Endothelial cell (in vitro differentiated cells): ENCODE measurements around the gene METRN. TPM values are rescaled to one million over a fixed set of nuclear protein-coding genes. Genes with fewer than 3 reads are reported as not detected.

Experiments
- DNase-seq: peaks from one replicate; pipeline ENCODE4 v3.0.0; 2021; ENCODE audit warnings: low spot score
- H3K27ac Mint-ChIP-seq: one replicate; pipeline ENCODE4 v1.8.0; 2021; ENCODE audit warnings: mixed read lengths, inconsistent platforms; ENCODE audit not compliant: unreplicated experiment
- H3K27me3 Mint-ChIP-seq: one replicate; pipeline ENCODE4 v1.8.0; 2021; ENCODE audit warnings: mild to moderate bottlenecking, moderate library complexity, mixed read lengths, inconsistent platforms; ENCODE audit not compliant: unreplicated experiment
- H3K36me3 Mint-ChIP-seq: one replicate; pipeline ENCODE4 v1.8.0; 2021; ENCODE audit warnings: mild to moderate bottlenecking, low read depth, mixed read lengths, inconsistent platforms; ENCODE audit not compliant: unreplicated experiment
- H3K4me1 Mint-ChIP-seq: one replicate; pipeline ENCODE4 v1.8.0; 2021; ENCODE audit warnings: mild to moderate bottlenecking, mixed read lengths, inconsistent platforms; ENCODE audit not compliant: unreplicated experiment
- H3K4me3 Mint-ChIP-seq: one replicate; pipeline ENCODE4 v1.8.0; 2021; ENCODE audit warnings: mild to moderate bottlenecking, mixed read lengths, inconsistent platforms; ENCODE audit not compliant: unreplicated experiment
- H3K9me3 Mint-ChIP-seq: one replicate; pipeline ENCODE4 v1.8.0; 2021; ENCODE audit warnings: mixed read lengths, inconsistent platforms; ENCODE audit not compliant: unreplicated experiment
- total RNA-seq: library from RNA; stranded (reverse); fragmentation: NEBNext Ultra II Directional; extraction: Animal tissue kit (Norgen Biotek cat#: 25700); gene quantifications from one replicate; pipeline ENCODE4 v1.2.1, GENCODE V29; 2021; ENCODE audit not compliant: unreplicated experiment
- TF ChIP-seq, protein P1 (sequence below): fragments of 200-600 bp; sonication (generic); IDR thresholded peaks from one replicate; pipeline ENCODE4 v1.5.0; 2021; ENCODE audit warnings: antibody characterized with exemption; ENCODE audit not compliant: unreplicated experiment

The METRN gene
- total RNA-seq, 1 donor from 2014 or later, result 11.2 TPM

DNA sequence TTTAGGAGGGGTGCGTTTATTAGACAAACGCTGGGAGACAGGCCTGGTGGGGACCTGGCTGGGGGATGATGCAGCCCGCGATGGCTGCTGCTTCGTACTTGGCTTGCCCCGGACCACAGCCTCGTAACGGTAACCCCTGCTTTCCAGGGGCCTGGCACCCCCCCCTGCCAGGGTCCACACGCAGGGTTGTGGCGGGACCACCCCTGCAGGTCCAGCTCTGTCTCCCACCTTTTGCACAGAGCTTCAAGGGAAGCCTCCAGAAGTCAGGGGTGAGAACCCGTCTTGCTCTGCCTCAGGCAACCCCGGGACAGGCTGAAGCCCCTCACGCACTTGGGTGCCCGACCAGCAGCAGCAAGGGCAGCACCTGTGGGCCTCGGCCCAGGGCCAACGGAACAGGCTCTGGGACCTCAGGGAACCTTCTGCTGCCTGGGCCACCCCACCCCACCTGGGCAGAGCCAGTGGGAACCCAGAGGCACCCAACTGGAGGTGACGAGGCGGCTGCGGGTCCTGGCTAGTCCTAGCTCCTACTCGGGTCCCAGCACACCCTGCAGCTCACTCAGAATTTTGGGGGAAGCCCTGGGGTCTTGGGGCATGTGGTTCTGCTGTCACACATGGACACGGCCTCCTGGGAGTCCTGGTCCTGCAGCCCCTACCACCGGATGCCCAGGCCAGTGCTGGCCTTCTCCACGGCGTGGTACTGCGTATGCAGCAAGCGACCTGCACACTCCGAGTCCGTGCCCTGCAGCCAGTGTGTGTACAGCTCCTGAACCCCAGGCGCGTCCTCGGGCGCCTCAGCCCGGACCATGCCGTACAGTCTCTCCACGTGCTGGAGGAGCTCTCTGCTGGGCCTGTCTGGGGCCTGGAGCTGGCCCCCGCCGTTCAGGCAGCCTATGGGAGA is 15.1 kb downstream of the METRN start:
- Mint-ChIP-seq H3K27ac (no peak overlapping the region), H3K9me3 (no peaks in the 10 kb centered on the region), H3K4me3 (no peak overlapping the region), H3K4me1 (no peaks in the 10 kb centered on the region), H3K27me3 (peaks cover 5% of the 10 kb centered on the region), H3K36me3 (peaks cover 10% of the 10 kb centered on the region)
- TF ChIP-seq, protein P1, sequence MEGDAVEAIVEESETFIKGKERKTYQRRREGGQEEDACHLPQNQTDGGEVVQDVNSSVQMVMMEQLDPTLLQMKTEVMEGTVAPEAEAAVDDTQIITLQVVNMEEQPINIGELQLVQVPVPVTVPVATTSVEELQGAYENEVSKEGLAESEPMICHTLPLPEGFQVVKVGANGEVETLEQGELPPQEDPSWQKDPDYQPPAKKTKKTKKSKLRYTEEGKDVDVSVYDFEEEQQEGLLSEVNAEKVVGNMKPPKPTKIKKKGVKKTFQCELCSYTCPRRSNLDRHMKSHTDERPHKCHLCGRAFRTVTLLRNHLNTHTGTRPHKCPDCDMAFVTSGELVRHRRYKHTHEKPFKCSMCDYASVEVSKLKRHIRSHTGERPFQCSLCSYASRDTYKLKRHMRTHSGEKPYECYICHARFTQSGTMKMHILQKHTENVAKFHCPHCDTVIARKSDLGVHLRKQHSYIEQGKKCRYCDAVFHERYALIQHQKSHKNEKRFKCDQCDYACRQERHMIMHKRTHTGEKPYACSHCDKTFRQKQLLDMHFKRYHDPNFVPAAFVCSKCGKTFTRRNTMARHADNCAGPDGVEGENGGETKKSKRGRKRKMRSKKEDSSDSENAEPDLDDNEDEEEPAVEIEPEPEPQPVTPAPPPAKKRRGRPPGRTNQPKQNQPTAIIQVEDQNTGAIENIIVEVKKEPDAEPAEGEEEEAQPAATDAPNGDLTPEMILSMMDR, result no peak
- no peak for DNase-seq

- H3K4me1 Mint-ChIP-seq, result no peaks in the 10 kb centered on the region
- TF ChIP-seq, protein P1, result no peak
- no peak overlapping the region for H3K27ac Mint-ChIP-seq
- peaks cover 8% of the 10 kb centered on the region for H3K27me3 Mint-ChIP-seq
- peaks cover 16% of the 10 kb centered on the region for H3K36me3 Mint-ChIP-seq
- no peak for DNase-seq
- H3K9me3 Mint-ChIP-seq, result no peaks in the 10 kb centered on the region
- no peak overlapping the region for H3K4me3 Mint-ChIP-seq
These were observed 16.0 kb downstream of the METRN start for GRCh38 chr16:730666-731509.

DNA sequence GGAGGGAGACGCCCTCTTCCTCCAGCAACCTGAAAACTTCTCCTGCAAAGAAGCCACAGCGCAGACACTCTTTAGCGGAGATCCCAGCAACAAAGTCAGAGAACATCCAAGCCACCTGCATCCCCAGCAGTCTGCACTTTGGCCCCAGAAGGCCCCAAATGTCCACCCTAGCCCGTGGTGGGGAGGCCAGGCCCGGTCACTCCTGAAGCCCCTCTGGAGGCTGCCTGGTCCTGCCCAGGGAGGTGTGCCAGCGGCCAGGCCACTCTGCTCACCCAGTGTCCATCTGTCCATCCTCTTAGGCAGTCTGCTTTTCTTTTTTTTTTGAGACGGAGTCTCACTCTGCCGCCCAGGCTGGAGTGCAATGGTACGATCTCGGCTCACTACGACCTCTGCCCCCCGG is 17.4 kb downstream of the METRN start:
- DNase-seq, result no peak
- peaks cover 5% of the 10 kb centered on the region for H3K27me3 Mint-ChIP-seq

DNA sequence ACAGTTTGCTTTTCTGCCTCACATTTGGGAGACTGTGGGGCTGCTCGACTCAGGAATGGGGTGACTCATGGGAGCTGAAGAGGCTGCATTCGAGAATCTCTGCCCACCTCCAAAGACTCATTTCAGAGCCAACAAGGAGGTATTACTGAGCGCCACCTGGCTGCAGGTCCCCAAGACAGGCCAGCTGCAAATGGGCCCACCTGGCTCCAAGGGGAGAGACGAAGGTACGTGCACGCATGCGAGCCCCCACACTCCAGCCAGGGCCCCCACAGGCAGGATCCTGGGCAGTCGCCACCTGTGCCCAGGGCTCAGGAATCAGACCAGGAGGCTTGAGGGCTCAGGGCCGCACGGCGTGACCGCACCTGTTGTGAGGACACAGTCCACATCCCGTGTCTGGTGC is 18.0 kb downstream of the METRN start:
- peaks cover 19% of the 10 kb centered on the region for H3K36me3 Mint-ChIP-seq
- no peak for DNase-seq
- peaks cover 8% of the 10 kb centered on the region for H3K27me3 Mint-ChIP-seq
- peaks cover 12% of the 10 kb centered on the region for H3K4me1 Mint-ChIP-seq
- TF ChIP-seq, protein P1, result no peak
- H3K9me3 Mint-ChIP-seq, result no peaks in the 10 kb centered on the region
- H3K4me3 Mint-ChIP-seq, result no peak overlapping the region
- H3K27ac Mint-ChIP-seq, result no peak overlapping the region

More for the DNA sequence above, 17.4 kb downstream of the METRN start:
- Mint-ChIP-seq H3K4me1 (peaks cover 6% of the 10 kb centered on the region), H3K36me3 (peaks cover 19% of the 10 kb centered on the region), H3K27ac (no peak overlapping the region), H3K9me3 (no peaks in the 10 kb centered on the region), H3K4me3 (no peak overlapping the region)
- TF ChIP-seq, protein P1, result no peak
